ENCODE measurements around the gene ZCCHC7. TPM values are rescaled to one million over a fixed set of nuclear protein-coding genes. Genes with fewer than 3 reads are reported as not detected.

Gene ZCCHC7
- total and polyA plus RNA-seq, 5 donors from 2014 or later, result 32.3 to 43.6 (median 34.8) TPM

GRCh38 chr9:37372839-37373238 lies 252.5 kb downstream of the ZCCHC7 start:
- H3K36me3 Mint-ChIP-seq, result no peaks in the 10 kb centered on the region
- H3K27me3 ChIP-seq (ENCODE audit: control insufficient read depth, insufficient read depth, low read length), result no peaks in the 10 kb centered on the region
- H3K4me1 ChIP-seq (ENCODE audit: control insufficient read depth, insufficient read depth, low read length, poor library complexity, severe bottlenecking), result peaks cover 4% of the 10 kb centered on the region
- H3K4me1 Mint-ChIP-seq, result peaks cover 0 to 2% (median 0%) of the 10 kb centered on the region in 4 donors
- H3K4me3 Mint-ChIP-seq, result no peak overlapping the region
- DNase-seq, result no peak
- no peak overlapping the region for H3K4me3 ChIP-seq (ENCODE audit: low read depth, low read length)
- no peak overlapping the region for H3K27ac Mint-ChIP-seq
- H3K27ac ChIP-seq (ENCODE audit: insufficient read depth, low read length, poor library complexity, severe bottlenecking), result no peak overlapping the region
- no peaks in the 10 kb centered on the region for H3K9me3 ChIP-seq (ENCODE audit: control insufficient read depth in 2 of 2, low read length in 2 of 2)
- no peaks in the 10 kb centered on the region for H3K36me3 ChIP-seq (ENCODE audit: control insufficient read depth, insufficient read depth, low read length)
- H3K9me3 Mint-ChIP-seq, result no peaks in the 10 kb centered on the region
- ATAC-seq (ENCODE audit: low read depth in 2 of 2), result no peak
- no peaks in the 10 kb centered on the region for H3K27me3 Mint-ChIP-seq

DNA sequence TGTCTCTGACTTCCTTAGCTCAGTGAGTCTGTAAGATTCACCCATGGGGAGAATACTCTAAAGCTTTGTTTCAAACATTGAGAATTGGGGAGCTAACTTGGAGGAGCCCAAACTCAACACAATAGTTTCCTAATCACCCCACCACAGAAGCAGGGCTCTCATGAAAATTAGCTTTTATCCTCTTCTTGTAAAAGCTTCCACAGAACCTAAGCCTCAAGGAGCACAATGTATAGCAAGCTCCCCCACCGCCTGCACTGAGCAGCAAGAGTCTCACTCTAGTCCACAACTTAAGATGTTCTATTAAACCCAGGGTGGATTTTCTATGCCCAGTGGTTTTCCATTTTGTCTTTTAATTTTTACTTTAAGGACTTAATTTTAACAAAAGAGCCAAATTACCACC lies 253.2 kb downstream of the ZCCHC7 start:
- Mint-ChIP-seq H3K4me3 (no peak overlapping the region), H3K4me1 (peaks cover 0 to 2% (median 0%) of the 10 kb centered on the region in 4 donors), H3K9me3 (no peaks in the 10 kb centered on the region), H3K27me3 (no peaks in the 10 kb centered on the region), H3K27ac (no peak overlapping the region), H3K36me3 (no peaks in the 10 kb centered on the region)
- DNase-seq (no peak), ATAC-seq (ENCODE audit: low read depth in 2 of 2) (no peak)
- no peak overlapping the region for H3K27ac ChIP-seq (ENCODE audit: insufficient read depth, low read length, poor library complexity, severe bottlenecking)
- H3K36me3 ChIP-seq (ENCODE audit: control insufficient read depth, insufficient read depth, low read length), result no peaks in the 10 kb centered on the region
- no peaks in the 10 kb centered on the region for H3K9me3 ChIP-seq (ENCODE audit: control insufficient read depth in 2 of 2, low read length in 2 of 2)
- H3K4me1 ChIP-seq (ENCODE audit: control insufficient read depth, insufficient read depth, low read length, poor library complexity, severe bottlenecking), result peaks cover 4% of the 10 kb centered on the region
- no peaks in the 10 kb centered on the region for H3K27me3 ChIP-seq (ENCODE audit: control insufficient read depth, insufficient read depth, low read length)
- H3K4me3 ChIP-seq (ENCODE audit: low read depth, low read length), result no peak overlapping the region

GRCh38 chr9:37374892-37375291 lies 254.5 kb downstream of the ZCCHC7 start:
- Mint-ChIP-seq H3K4me3 (no peak overlapping the region), H3K27me3 (peaks cover 8% of the 10 kb centered on the region)

GRCh38 chr9:37377688-37378612 lies 257.6 kb downstream of the ZCCHC7 start:
- H3K4me3 ChIP-seq (ENCODE audit: low read depth, low read length), result no peak overlapping the region
- Mint-ChIP-seq H3K9me3 (no peaks in the 10 kb centered on the region), H3K27me3 (peaks cover 8% of the 10 kb centered on the region), H3K27ac (no peak overlapping the region), H3K36me3 (no peaks in the 10 kb centered on the region), H3K4me3 (no peak overlapping the region), H3K4me1 (no peaks in the 10 kb centered on the region)
- H3K9me3 ChIP-seq (ENCODE audit: control insufficient read depth in 2 of 2, low read length in 2 of 2), result no peaks in the 10 kb centered on the region
- no peak for ATAC-seq (ENCODE audit: low read depth in 2 of 2)
- H3K27me3 ChIP-seq (ENCODE audit: control insufficient read depth, insufficient read depth, low read length), result no peaks in the 10 kb centered on the region
- no peak overlapping the region for H3K27ac ChIP-seq (ENCODE audit: insufficient read depth, low read length, poor library complexity, severe bottlenecking)
- H3K36me3 ChIP-seq (ENCODE audit: control insufficient read depth, insufficient read depth, low read length), result no peaks in the 10 kb centered on the region
- no peaks in the 10 kb centered on the region for H3K4me1 ChIP-seq (ENCODE audit: control insufficient read depth, insufficient read depth, low read length, poor library complexity, severe bottlenecking)
- no peak for DNase-seq

More at GRCh38 chr9:37374892-37375291, 254.5 kb downstream of the ZCCHC7 start:
- ATAC-seq (ENCODE audit: low read depth in 2 of 2) (peak in 1 of 2 donors; percentile 33), DNase-seq (peak in 1 of 3 donors; percentile 30)
- Histone ChIP-seq H3K36me3 (ENCODE audit: control insufficient read depth, insufficient read depth, low read length) (no peaks in the 10 kb centered on the region), H3K27me3 (ENCODE audit: control insufficient read depth, insufficient read depth, low read length) (no peaks in the 10 kb centered on the region), H3K27ac (ENCODE audit: insufficient read depth, low read length, poor library complexity, severe bottlenecking) (no peak overlapping the region), H3K4me3 (ENCODE audit: low read depth, low read length) (no peak overlapping the region), H3K4me1 (ENCODE audit: control insufficient read depth, insufficient read depth, low read length, poor library complexity, severe bottlenecking) (peaks cover 4% of the 10 kb centered on the region), H3K9me3 (ENCODE audit: control insufficient read depth in 2 of 2, low read length in 2 of 2) (no peaks in the 10 kb centered on the region)
- Mint-ChIP-seq H3K4me1 (peaks cover 0 to 2% (median 0%) of the 10 kb centered on the region in 4 donors), H3K27ac (peak overlapping the region in 2 of 3 donors; percentile 17 to 49), H3K36me3 (no peaks in the 10 kb centered on the region), H3K9me3 (no peaks in the 10 kb centered on the region)

DNA sequence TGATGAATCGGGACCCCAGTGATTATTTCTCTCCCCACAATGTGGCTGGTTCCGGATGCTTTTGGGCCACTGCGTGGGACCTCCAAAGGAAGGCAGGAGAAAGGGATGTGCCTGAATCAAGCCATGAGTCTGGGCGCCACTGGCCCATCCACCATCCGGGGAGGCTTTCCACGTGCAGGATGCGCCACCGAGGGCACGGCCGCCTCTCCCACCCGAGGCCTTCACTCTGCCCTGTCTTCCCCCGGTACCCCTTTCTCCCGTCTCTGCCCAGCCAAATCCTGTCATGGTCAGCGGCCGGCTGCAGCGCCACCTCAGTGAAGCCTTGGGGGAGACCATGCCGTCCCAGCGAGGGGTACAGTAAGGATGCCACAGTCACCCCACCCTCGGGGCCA lies 258.2 kb downstream of the ZCCHC7 start:
- Mint-ChIP-seq H3K4me3 (no peak overlapping the region), H3K9me3 (no peaks in the 10 kb centered on the region), H3K4me1 (no peaks in the 10 kb centered on the region), H3K27me3 (peaks cover 8% of the 10 kb centered on the region), H3K36me3 (no peaks in the 10 kb centered on the region), H3K27ac (no peak overlapping the region)
- DNase-seq, result no peak
- ATAC-seq (ENCODE audit: low read depth in 2 of 2), result no peak
- no peaks in the 10 kb centered on the region for H3K4me1 ChIP-seq (ENCODE audit: control insufficient read depth, insufficient read depth, low read length, poor library complexity, severe bottlenecking)
- no peak overlapping the region for H3K27ac ChIP-seq (ENCODE audit: insufficient read depth, low read length, poor library complexity, severe bottlenecking)
- no peaks in the 10 kb centered on the region for H3K36me3 ChIP-seq (ENCODE audit: control insufficient read depth, insufficient read depth, low read length)
- no peaks in the 10 kb centered on the region for H3K27me3 ChIP-seq (ENCODE audit: control insufficient read depth, insufficient read depth, low read length)
- no peaks in the 10 kb centered on the region for H3K9me3 ChIP-seq (ENCODE audit: control insufficient read depth in 2 of 2, low read length in 2 of 2)
- no peak overlapping the region for H3K4me3 ChIP-seq (ENCODE audit: low read depth, low read length)

DNA sequence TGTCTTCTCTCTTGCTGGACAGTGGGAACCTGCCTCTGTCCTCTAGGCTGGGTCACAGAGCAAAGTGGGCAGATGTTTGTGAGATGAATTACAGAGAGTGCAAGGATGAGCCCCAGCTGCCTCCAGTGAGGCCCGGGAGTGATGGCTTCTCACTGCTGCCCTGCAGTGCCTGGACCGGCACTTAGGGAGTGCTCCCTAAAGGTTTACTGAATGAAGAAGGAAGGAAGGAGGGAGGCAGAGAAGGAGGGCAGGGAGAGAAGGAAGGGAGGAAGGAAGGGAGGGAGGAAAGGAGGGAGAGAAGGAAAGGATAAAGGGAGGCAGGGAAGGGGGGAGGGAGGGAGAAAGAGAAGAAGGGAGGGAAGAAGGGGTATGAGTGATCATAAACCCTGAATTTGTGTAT lies 259.5 kb downstream of the ZCCHC7 start:
- no peaks in the 10 kb centered on the region for H3K36me3 Mint-ChIP-seq
- H3K27ac Mint-ChIP-seq, result no peak overlapping the region
- H3K4me3 Mint-ChIP-seq, result no peak overlapping the region
- H3K27me3 Mint-ChIP-seq, result peaks cover 12% of the 10 kb centered on the region
- ATAC-seq (ENCODE audit: low read depth in 2 of 2), result no peak
- Histone ChIP-seq H3K27ac (ENCODE audit: insufficient read depth, low read length, poor library complexity, severe bottlenecking) (no peak overlapping the region), H3K27me3 (ENCODE audit: control insufficient read depth, insufficient read depth, low read length) (no peaks in the 10 kb centered on the region), H3K36me3 (ENCODE audit: control insufficient read depth, insufficient read depth, low read length) (no peaks in the 10 kb centered on the region), H3K4me1 (ENCODE audit: control insufficient read depth, insufficient read depth, low read length, poor library complexity, severe bottlenecking) (no peaks in the 10 kb centered on the region), H3K9me3 (ENCODE audit: control insufficient read depth in 2 of 2, low read length in 2 of 2) (no peaks in the 10 kb centered on the region), H3K4me3 (ENCODE audit: low read depth, low read length) (no peak overlapping the region)
- no peak for DNase-seq
- no peaks in the 10 kb centered on the region for H3K4me1 Mint-ChIP-seq
- no peaks in the 10 kb centered on the region for H3K9me3 Mint-ChIP-seq

GRCh38 chr9:37380570-37380969 lies 260.2 kb downstream of the ZCCHC7 start:
- Histone ChIP-seq H3K9me3 (ENCODE audit: control insufficient read depth in 2 of 2, low read length in 2 of 2) (no peaks in the 10 kb centered on the region), H3K27ac (ENCODE audit: insufficient read depth, low read length, poor library complexity, severe bottlenecking) (no peak overlapping the region), H3K27me3 (ENCODE audit: control insufficient read depth, insufficient read depth, low read length) (no peaks in the 10 kb centered on the region), H3K4me1 (ENCODE audit: control insufficient read depth, insufficient read depth, low read length, poor library complexity, severe bottlenecking) (no peaks in the 10 kb centered on the region), H3K36me3 (ENCODE audit: control insufficient read depth, insufficient read depth, low read length) (no peaks in the 10 kb centered on the region), H3K4me3 (ENCODE audit: low read depth, low read length) (no peak overlapping the region)
- H3K9me3 Mint-ChIP-seq, result no peaks in the 10 kb centered on the region
- peaks cover 12% of the 10 kb centered on the region for H3K27me3 Mint-ChIP-seq
- H3K4me3 Mint-ChIP-seq, result no peak overlapping the region
- no peaks in the 10 kb centered on the region for H3K4me1 Mint-ChIP-seq
- H3K36me3 Mint-ChIP-seq, result no peaks in the 10 kb centered on the region
- ATAC-seq (ENCODE audit: low read depth in 2 of 2) (no peak), DNase-seq (no peak)
- H3K27ac Mint-ChIP-seq, result no peak overlapping the region

All from CD4-positive, CD25-positive, alpha-beta regulatory T cell (primary cell).